Stomach (tissue), 4 donors: Measurements from ENCODE around the gene TNNI3.

Experiments
- CTCF ChIP-seq, 7 experiments: fragments of 450-650 bp in 4 of 7; fragments of 200-600 bp in 3 of 7; sonication (generic) in 3 of 7; IDR thresholded peaks; one replicate each; pipeline ENCODE4 v1.5.1; 2016 to 2019; ENCODE audit warnings: antibody characterized with exemption in 7 of 7, control low read depth in 2 of 7, mild to moderate bottlenecking in 1 of 7
- EP300 ChIP-seq: sonication (generic); formaldehyde crosslinking; IDR thresholded peaks from one replicate; pipeline ENCODE4 v1.6.1; 2017; ENCODE audit warnings: antibody characterized with exemption
- POLR2A ChIP-seq, 4 donors: fragments of 450-650 bp; IDR thresholded peaks; one replicate each; pipeline ENCODE4 v1.6.1; 2016; ENCODE audit warnings: antibody characterized with exemption in 4 of 4, control low read depth in 2 of 4, mild to moderate bottlenecking in 1 of 4, moderate library complexity in 1 of 4
- POLR2AphosphoS5 ChIP-seq, 3 donors: sonication (generic); formaldehyde crosslinking; IDR thresholded peaks; one replicate each; pipeline ENCODE4 v1.6.1; 2016; ENCODE audit warnings: antibody characterized with exemption in 3 of 3

DNA sequence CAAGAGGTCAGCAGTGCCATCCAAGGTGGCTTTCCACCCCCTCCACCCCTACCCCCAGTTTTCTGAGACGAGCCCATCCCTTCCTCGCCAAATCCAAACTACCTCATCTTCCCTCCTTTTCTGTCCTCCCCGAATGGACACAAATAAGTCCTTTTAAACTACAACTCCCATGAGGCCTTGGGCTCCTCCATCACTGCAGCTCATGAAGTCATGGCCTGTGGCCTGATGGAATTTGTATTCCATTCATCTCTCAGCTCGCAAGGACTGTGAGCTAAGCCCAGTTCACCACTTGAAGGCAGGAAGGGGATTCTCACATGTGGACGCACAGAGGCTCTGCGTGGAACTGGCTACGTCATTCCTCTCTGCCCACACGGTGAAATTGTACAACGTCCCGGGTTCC lies 39.3 kb upstream of the TNNI3 start:
- TF ChIP-seq EP300 (no peak), CTCF (IDR thresholded peaks at IDR 0.05) (no peak), POLR2A (IDR thresholded peaks at IDR 0.05) (no peak), POLR2AphosphoS5 (IDR thresholded peaks at IDR 0.05) (no peak)
